ENCODE results near the gene PELO.
"Not testable (repeated sequence)": the region's sequence is repeated elsewhere in the genome, so short reads cannot be mapped to it uniquely, and the experiment has no call there.

PELO gene

DNA sequence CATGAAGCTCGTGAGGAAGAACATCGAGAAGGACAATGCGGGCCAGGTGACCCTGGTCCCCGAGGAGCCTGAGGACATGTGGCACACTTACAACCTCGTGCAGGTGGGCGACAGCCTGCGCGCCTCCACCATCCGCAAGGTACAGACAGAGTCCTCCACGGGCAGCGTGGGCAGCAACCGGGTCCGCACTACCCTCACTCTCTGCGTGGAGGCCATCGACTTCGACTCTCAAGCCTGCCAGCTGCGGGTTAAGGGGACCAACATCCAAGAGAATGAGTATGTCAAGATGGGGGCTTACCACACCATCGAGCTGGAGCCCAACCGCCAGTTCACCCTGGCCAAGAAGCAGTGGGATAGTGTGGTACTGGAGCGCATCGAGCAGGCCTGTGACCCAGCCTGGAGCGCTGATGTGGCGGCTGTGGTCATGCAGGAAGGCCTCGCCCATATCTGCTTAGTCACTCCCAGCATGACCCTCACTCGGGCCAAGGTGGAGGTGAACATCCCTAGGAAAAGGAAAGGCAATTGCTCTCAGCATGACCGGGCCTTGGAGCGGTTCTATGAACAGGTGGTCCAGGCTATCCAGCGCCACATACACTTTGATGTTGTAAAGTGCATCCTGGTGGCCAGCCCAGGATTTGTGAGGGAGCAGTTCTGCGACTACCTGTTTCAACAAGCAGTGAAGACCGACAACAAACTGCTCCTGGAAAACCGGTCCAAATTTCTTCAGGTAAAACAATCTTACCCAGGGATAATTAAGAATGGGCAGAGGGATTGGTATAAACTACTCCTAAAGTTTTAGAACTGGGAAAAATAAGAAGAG is 12.9 kb downstream of the PELO start:
- DNase-seq (ENCODE audit: low spot score): peak; percentile 54

DNA sequence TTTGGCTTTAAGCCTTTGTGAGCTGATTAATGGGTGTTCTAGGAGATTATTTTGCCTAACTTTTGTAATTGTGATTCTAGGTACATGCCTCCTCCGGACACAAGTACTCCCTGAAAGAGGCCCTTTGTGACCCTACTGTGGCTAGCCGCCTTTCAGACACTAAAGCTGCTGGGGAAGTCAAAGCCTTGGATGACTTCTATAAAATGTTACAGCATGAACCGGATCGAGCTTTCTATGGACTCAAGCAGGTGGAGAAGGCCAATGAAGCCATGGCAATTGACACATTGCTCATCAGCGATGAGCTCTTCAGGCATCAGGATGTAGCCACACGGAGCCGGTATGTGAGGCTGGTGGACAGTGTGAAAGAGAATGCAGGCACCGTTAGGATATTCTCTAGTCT is 13.6 kb downstream of the PELO start:
- DNase-seq (ENCODE audit: low spot score): peak; percentile 62

DNA sequence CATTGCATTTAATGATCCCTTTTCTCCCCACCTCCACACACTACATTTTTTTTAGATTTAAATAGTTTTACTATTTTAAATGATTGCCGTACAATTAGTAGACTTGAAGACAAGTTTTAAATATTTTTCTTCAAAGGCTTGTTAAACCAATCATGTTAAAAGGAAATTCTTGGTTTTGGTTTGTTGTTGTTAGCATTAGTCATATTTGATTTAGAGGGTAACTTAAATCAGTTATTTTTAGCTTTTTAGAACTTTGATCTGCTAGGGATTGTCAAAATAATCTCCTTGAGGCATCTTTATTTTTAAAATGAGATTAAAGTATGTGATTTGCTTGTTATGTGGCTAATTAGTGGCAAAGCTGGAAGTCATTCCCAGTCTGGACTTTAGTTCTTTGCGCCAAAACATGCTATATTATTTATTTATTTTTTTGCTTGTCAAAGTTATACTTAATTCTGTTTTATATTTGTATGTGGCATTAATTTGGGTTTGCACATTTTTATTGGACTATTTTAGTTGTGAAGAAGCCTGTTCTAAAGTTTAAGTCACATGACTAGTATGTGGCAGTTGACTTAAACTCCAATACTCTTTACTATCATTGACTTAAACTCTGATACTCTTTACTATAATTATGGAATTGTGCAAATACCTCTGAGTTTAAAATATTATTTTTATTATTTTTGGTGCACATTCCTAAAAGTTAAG is 14.7 kb downstream of the PELO start:
- no peak for DNase-seq (ENCODE audit: low spot score)

DNA sequence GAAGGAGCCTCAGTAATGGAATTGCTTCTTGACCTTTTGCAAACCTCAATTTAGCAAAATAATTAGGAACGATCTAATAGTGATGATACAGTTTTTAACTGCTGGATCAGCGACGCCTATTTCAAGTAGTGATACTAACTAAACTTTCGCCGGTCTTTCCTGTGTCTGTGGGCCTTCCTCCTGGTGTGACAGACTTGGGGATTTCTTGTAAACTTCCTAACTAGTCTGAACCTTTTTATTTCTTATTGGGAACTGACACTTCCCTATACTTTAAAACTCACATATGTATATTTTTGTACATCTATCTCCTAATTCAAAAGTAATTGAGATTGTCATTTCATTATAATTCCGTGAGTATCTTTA is 15.2 kb downstream of the PELO start:
- no peak for DNase-seq (ENCODE audit: low spot score)

DNA sequence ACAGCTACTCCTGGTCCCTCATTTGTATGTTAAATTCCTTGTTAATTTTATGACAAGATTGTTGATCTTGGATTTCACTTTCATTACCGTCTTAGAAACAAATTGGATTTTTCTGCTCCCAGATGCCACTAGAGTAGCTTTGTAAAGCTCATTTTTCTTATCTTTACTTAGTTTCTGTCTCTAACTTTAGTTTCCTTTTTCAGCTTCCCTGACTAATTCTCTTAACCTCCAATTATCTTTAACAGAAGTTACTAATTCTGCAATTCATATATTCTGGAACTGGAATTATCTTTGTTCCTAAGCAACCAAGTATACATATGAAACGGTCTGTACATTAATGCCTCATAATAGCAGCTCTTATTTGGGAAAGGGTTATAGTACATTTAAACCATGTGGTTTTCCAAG is 16.7 kb downstream of the PELO start:
- DNase-seq (ENCODE audit: low spot score): no peak

- DNase-seq (ENCODE audit: low spot score): no peak
Measured at GRCh38 chr5:52804981-52805380, 17.3 kb downstream of the PELO start.

- DNase-seq (ENCODE audit: low spot score): no peak
Measured at GRCh38 chr5:52805615-52806014, 17.9 kb downstream of the PELO start.

DNA sequence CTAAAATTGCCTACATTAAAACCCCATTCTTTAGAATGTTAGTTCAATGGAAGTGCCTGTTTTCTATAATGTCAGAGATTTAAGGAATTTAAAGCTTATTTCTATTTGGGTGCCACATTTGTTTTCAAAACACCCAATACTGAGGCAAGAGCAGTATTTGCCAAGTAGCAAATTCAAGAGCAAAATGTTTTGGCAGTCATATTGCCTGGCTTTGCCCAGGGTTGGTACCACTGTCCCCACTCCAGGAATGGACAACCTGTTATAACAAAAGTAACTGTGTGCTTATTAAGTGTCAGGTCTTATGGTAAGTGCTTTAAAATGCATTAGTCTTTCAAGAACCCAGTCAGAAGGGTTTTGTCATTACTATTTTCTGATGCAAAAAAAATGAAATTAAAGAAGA is 19.3 kb downstream of the PELO start:
- no peak for DNase-seq (ENCODE audit: low spot score)

DNA sequence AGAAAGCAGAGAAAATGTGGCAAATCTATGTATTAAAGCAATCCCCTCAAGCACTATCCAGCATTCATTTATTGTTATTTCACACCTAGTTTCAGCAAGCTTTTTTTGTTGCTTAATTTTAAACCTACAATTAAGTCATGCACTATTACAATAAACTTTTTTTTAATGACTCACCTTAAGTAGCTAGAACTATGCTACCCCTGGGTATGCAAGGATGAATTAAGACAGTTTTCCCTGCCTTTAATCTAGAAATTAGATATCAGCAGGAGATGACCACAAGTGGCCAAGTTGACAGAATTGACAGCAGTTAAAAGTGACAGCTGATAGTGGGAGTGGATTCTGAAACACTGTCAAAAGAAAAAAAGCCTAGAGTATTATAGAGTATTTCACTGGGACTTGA is 20.0 kb downstream of the PELO start:
- no peak for DNase-seq (ENCODE audit: low spot score)

GRCh38 chr5:52808316-52808901 is 20.7 kb downstream of the PELO start:
- DNase-seq (ENCODE audit: low spot score): no peak

DNA sequence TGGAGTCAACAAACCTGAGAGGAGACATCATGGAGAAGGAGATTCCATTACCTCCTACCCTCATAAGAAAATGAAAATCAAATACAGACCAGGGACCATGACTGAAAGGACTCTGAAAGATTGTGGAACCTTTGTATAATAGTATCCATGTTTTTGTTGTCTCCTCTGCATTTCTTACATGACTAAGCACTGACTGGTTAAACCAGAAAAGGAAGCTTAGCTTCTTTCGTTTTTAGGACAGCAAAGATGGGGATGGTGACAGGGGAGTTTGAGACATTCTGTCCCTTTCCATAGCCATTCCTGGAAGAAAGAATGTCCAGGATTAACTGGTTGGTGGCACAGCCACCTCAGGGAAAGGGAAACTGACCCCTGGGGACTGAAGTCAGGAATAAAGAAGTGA is 22.2 kb downstream of the PELO start:
- DNase-seq (ENCODE audit: low spot score): no peak

DNA sequence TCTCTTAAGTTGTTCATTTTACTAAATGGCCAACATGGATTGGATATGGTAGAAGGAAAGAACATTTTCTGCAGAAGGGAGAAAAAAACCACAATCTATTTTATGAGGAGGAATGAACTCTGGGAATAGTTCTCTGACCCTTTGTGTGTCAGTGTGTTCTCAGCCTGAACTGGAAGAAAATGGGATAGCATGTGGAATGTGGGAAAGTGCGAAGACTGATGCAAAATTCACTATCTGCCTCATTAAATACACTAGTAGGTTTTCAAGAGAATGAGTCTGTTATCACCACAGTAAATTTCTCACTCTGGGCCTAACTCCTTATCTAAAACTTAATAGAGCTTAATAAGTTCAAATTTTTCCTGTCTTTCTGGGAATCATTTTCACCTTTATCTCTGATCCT is 22.7 kb downstream of the PELO start:
- no peak for DNase-seq (ENCODE audit: low spot score)

DNA sequence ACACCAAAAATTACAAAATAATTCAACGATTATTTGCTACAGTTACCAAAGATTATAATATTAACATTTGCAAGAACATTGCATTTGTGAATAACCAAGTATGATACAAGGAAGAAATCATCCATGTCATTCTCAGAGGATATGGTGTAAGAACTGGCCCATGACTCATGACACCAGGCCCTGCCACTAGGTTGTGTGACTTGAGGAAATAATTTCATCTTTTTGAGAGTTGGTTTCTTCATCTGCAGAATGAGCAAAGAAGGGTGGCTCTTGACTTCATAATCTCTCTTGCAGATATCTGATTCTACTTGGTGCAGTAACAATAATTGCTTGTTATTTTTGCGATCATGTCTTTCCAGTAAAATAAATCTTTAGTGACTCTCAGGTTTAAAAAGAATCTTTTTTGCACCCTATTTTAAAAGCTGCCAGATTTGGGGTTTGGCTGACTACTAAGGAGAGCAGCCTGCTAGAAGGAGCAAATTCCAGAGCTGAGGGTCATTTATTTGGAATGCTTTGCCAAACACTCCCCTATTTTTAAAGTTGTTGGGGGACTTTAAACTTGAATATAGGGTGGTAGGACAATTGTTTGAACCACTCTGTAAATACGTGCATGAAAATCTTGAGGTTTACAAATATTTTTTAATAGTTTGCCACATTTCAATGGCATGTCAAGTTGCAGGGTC is 23.5 kb downstream of the PELO start:
- DNase-seq (ENCODE audit: low spot score): no peak

GRCh38 chr5:52814352-52815148 is 26.8 kb downstream of the PELO start:
- no peak for DNase-seq (ENCODE audit: low spot score)

DNA sequence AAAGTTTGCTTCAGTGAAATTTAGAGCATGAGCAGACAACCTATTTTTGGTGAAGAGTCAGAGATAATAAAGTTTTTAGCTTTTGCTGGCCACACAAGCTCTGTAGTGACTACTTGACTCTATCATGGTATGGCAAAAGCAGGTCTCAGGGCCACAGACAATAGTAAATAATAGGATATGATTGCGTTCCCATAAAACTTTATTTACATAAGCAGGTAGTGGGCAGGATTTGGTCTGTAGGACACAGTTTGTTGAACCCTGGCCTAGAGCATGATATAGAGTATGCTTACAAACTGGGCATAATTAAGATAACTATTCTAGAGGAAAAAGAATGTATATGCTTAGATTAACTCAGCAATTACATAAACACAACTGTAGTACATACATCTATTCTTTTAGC is 30.1 kb downstream of the PELO start:
- DNase-seq (ENCODE audit: low spot score): no peak

GRCh38 chr5:52818360-52818759 is 30.6 kb downstream of the PELO start:
- no peak for DNase-seq (ENCODE audit: low spot score)

DNA sequence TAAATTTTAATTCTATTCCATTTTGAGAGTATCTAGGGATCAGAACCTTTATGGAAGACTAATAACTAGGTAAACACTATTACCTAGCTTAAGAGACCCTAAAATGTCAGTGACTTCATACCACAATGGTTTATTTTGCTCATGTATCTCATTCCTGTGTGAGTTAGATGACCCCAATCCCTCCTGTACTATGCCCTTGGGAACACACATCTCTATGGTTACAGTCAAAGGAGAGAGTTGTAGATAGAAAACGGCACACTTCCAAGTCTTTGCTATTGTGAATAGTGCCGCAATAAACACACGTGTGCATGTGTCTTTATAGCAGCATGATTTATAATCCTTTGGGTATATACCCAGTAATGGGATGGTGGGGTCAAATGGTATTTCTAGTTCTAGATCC is 31.1 kb downstream of the PELO start:
- not testable (repeated sequence) for DNase-seq (ENCODE audit: low spot score)

DNA sequence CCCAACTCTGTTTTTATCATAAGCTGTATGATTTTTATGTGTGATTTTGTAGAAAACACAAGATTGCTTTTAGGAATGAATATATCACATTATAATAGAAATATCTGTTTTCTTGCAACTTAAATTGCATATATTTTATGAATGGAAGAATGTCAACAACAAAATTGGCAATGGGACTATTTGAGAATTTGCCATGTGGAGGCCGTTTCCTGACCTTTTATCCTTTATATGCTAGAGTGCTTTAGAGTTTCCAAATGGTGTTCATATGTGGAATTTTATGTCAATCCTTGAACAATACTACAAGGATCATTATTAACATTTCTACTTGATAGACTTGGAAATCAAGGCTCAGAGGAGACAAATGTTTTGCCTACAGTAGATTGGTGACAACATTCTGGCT is 34.2 kb downstream of the PELO start:
- DNase-seq (ENCODE audit: low spot score): no peak

DNA sequence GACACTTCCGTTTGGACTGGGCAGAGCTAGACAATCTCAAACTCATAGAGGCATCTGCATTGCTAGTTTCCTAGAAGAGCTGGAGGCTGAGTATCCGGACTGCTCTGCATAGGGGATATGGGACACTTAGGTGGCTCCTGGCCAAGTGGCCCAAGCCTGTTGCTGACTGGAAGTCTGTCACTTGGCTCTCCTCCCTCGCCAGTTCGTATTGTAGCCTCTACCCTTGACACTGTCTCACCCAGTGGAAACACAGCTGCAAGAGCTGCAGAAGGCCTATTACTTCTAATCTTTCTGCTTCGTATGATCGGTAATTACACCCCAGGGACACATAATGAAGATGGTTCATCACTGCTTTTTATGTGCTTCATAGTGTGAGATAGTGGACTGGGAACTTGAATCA is 34.7 kb downstream of the PELO start:
- no peak for DNase-seq (ENCODE audit: low spot score)

- no peak for DNase-seq (ENCODE audit: low spot score)
Measured at GRCh38 chr5:52824827-52825226, 37.1 kb downstream of the PELO start.

DNA sequence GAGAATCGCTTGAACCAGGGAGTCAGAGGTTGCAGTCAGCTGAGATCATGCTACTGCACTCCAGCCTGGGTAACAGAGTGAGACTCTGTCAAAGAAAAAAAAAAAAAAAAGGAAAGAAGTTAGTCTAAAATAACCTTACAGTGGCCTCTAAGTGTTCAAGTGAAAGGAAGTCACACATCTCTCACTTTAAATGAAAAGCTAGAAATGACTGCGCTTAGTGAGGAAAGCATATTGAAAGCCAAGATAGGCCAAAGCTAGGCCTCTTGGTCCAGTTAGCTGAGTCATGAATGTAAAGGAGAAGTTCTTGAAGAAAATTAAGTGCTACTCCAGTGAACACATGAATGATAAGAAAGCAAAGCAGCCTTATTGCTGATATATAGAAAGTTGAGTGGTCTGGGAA is 38.1 kb downstream of the PELO start:
- no peak for DNase-seq (ENCODE audit: low spot score)

DNA sequence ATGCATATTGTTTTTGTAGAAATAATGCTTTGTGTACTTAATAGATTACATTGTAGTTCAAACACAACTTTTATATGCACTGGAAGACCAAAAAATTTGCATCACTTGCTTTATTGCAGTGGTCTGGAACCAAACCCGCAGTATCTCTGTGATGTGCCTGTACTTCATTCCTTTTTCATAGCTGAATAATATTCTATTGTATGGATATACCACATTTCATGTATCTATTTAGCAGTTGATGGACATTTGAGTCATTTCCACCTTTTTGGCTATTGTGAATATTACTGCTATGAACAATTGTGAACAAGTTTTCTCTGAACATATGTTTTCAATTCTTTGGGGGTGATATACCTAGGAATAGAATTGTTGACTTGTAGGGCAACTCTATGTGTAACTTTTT is 40.1 kb downstream of the PELO start:
- no peak for DNase-seq (ENCODE audit: low spot score)
